HepG2 (cell line): Measurements from ENCODE around the gene RPH3AL. TPM values are rescaled to one million over a fixed set of nuclear protein-coding genes. Genes with fewer than 3 reads are reported as not detected.

Source experiments
- ATRX ChIP-seq: sonication (generic); formaldehyde crosslinking; IDR thresholded peaks from 2 replicates; pipeline ENCODE4 v1.4.0; 2020; ENCODE audit warnings: missing genetic modification reagents, borderline replicate concordance
- DRAP1 ChIP-seq: IDR thresholded peaks from 2 replicates; pipeline ENCODE4 v1.6.1; 2016; ENCODE audit warnings: missing genetic modification reagents, missing compliant biosample characterization
- ELF1 ChIP-seq: sonication (generic); formaldehyde crosslinking; IDR thresholded peaks from 2 replicates; pipeline ENCODE4 v1.4.0; 2020; ENCODE audit warnings: missing genetic modification reagents
- EZH2 ChIP-seq: conservative IDR thresholded peaks from 2 replicates; pipeline ENCODE4 v1.6.1; 2012; ENCODE audit warnings: mild to moderate bottlenecking, low read depth, low read length, moderate library complexity
- FIP1L1 ChIP-seq: fragments of 200-400 bp; formaldehyde crosslinking; IDR thresholded peaks from 2 replicates; pipeline ENCODE4 v1.6.1; 2018; ENCODE audit warnings: low read depth, mild to moderate bottlenecking, low read length, moderate library complexity, borderline replicate concordance; ENCODE audit not compliant: insufficient read depth
- FOXM1 ChIP-seq: sonication (generic); formaldehyde crosslinking; IDR thresholded peaks from 2 replicates; pipeline ENCODE4 v1.5.0; 2020; ENCODE audit warnings: missing genetic modification reagents
- RORA ChIP-seq: sonication (generic); formaldehyde crosslinking; IDR thresholded peaks from 2 replicates; pipeline ENCODE4 v1.5.0; 2020; ENCODE audit warnings: mild to moderate bottlenecking, missing genetic modification reagents, moderate library complexity
- SETDB1 ChIP-seq: sonication (generic); formaldehyde crosslinking; IDR thresholded peaks from 2 replicates; pipeline ENCODE4 v1.5.1; 2020; ENCODE audit warnings: missing genetic modification reagents, mild to moderate bottlenecking, borderline replicate concordance
- SP2 ChIP-seq: sonication (generic); formaldehyde crosslinking; IDR thresholded peaks from 2 replicates; pipeline ENCODE4 v1.5.1; 2020; ENCODE audit warnings: mild to moderate bottlenecking, missing genetic modification reagents
- SSRP1 ChIP-seq: IDR thresholded peaks from 2 replicates; pipeline ENCODE4 v1.6.1; 2016; ENCODE audit warnings: control low read depth
- YEATS4 ChIP-seq: sonication (generic); formaldehyde crosslinking; IDR thresholded peaks from 2 replicates; pipeline ENCODE4 v1.4.0; 2020; ENCODE audit warnings: missing genetic modification reagents, borderline replicate concordance
- ZFY ChIP-seq: sonication (generic); formaldehyde crosslinking; IDR thresholded peaks from 2 replicates; pipeline ENCODE4 v1.4.0; 2020; ENCODE audit warnings: missing genetic modification reagents
- ZNF180 ChIP-seq: sonication (generic); formaldehyde crosslinking; IDR thresholded peaks from 2 replicates; pipeline ENCODE4 v1.4.0; 2020; ENCODE audit warnings: low read depth, missing genetic modification reagents, borderline replicate concordance
- ZNF589 ChIP-seq: sonication (generic); formaldehyde crosslinking; conservative IDR thresholded peaks from 2 replicates; pipeline ENCODE4 v1.8.0; 2022; ENCODE audit warnings: mild to moderate bottlenecking, moderate library complexity, missing genetic modification reagents
- ZNF616 ChIP-seq: sonication (generic); formaldehyde crosslinking; IDR thresholded peaks from 2 replicates; pipeline ENCODE4 v1.5.0; 2020; ENCODE audit warnings: low read depth, mild to moderate bottlenecking, missing genetic modification reagents
- ZNF766 ChIP-seq: sonication (generic); formaldehyde crosslinking; IDR thresholded peaks from 2 replicates; pipeline ENCODE4 v1.5.0; 2020; ENCODE audit warnings: missing genetic modification reagents, borderline replicate concordance
- polyA plus RNA-seq, 8 experiments: library from polyadenylated mRNA; depleted of rRNA in 3 of 8; stranded (reverse) in 7 of 8; unstranded in 1 of 8; fragments of >200 nt; fragmentation: Illumina TruSeq in 4 of 8; extraction: Trizol in 4 of 8; gene quantifications; 2 replicates each; pipeline versions ENCODE4 v1.2.1 to v1.2.3, GENCODE V29; 2011 to 2016; ENCODE audit warnings: low read depth in 4 of 8, missing spikeins in 1 of 8, mixed read lengths in 1 of 8; ENCODE audit not compliant: insufficient read depth in 1 of 8
- total RNA-seq, 5 experiments: library from RNA; depleted of rRNA; stranded (reverse); fragments of >200 nt; fragmentation: Illumina TruSeq; extraction: Trizol; gene quantifications; 2 replicates each; pipeline ENCODE4 v1.2.3, GENCODE V29; 2016; ENCODE audit warnings: low read depth in 1 of 5
- TF ChIP-seq, protein P1 (sequence below), 2 experiments: IDR thresholded peaks; 2 replicates each; pipeline ENCODE4 v1.6.1; 2011 to 2012; ENCODE audit warnings: low read length in 2 of 2, borderline replicate concordance in 1 of 2, low read depth in 1 of 2, mild to moderate bottlenecking in 1 of 2, moderate library complexity in 1 of 2
- TF ChIP-seq, protein P2 (sequence below): sonication (generic); formaldehyde crosslinking; IDR thresholded peaks from 2 replicates; pipeline ENCODE4 v1.8.0; 2022; ENCODE audit warnings: low read depth, missing genetic modification reagents
- TF ChIP-seq, protein P3 (sequence below), 2 experiments: fragments of 450-650 bp in 1 of 2; sonication (generic) in 1 of 2; formaldehyde crosslinking; IDR thresholded peaks; 2 replicates each; pipeline versions ENCODE4 v1.5.0 to v1.8.0; 2020 to 2022; ENCODE audit warnings: mild to moderate bottlenecking in 1 of 2, missing genetic modification reagents in 1 of 2

RPH3AL gene
- total and polyA plus RNA-seq, 2 of the 13 experiments (the other 11 are each of a cell fraction or from before 2014, with no cell fraction given) = 7.8 to 16.4 TPM

DNA sequence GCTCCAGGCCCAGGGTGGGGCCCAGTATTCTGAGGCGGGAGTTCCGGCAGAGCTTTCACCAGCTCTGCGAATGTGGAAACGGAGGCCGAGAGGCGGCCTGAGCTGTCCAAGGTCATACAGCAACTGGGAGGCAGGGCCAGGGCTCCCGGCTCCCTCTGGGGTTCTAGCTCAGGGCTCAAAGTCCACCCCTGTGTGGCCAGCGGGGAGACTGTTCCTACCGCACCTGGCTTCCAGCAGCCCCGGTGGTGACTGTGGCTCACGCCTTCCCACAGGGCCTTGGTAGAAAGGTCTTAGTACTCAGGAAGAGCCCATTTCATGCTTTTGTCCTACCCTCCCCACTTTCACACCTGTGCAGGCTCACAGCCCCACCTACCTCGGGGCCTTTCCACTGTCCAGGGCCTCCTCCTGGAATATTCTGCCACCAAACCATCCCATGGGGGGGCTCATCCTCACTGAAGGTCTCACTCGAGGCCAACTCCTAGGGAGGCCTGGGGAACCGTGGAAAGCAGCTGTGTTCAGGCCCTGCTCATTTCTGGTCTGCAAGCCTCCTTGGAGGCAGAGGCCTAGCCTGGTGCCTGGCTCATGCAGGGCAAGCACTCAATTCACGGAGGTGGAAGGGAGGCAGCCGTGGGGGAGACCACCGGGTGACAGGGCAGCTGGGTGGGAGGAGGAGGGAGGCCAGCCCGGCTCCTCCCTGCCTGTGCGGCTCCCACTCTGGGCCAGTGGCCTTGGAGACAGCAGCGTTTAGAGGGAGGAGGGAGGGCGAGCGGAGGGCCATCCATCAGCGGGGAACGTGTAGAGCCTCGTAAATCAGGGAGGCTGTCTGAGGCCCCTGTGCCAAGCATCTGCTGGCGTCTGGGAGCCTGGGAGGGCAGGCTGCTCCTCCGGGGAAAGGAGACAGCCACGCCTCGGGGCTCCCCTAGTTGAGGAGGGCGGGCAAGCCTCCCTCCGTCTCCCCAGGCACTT lies 158.5 kb downstream of the RPH3AL start (continued):
- TF ChIP-seq, protein P1, sequence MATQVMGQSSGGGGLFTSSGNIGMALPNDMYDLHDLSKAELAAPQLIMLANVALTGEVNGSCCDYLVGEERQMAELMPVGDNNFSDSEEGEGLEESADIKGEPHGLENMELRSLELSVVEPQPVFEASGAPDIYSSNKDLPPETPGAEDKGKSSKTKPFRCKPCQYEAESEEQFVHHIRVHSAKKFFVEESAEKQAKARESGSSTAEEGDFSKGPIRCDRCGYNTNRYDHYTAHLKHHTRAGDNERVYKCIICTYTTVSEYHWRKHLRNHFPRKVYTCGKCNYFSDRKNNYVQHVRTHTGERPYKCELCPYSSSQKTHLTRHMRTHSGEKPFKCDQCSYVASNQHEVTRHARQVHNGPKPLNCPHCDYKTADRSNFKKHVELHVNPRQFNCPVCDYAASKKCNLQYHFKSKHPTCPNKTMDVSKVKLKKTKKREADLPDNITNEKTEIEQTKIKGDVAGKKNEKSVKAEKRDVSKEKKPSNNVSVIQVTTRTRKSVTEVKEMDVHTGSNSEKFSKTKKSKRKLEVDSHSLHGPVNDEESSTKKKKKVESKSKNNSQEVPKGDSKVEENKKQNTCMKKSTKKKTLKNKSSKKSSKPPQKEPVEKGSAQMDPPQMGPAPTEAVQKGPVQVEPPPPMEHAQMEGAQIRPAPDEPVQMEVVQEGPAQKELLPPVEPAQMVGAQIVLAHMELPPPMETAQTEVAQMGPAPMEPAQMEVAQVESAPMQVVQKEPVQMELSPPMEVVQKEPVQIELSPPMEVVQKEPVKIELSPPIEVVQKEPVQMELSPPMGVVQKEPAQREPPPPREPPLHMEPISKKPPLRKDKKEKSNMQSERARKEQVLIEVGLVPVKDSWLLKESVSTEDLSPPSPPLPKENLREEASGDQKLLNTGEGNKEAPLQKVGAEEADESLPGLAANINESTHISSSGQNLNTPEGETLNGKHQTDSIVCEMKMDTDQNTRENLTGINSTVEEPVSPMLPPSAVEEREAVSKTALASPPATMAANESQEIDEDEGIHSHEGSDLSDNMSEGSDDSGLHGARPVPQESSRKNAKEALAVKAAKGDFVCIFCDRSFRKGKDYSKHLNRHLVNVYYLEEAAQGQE (IDR thresholded peaks at IDR 0.05; ENCODE audit: borderline replicate concordance in 1 of 2, low read depth in 1 of 2, low read length in 2 of 2) = peak; percentile 4 to 66; a peak in 2 of 4 replicates
- TF ChIP-seq ATRX (CRISPR knock-in tag) = no peak
- TF ChIP-seq DRAP1 = no peak
- TF ChIP-seq, protein P2, sequence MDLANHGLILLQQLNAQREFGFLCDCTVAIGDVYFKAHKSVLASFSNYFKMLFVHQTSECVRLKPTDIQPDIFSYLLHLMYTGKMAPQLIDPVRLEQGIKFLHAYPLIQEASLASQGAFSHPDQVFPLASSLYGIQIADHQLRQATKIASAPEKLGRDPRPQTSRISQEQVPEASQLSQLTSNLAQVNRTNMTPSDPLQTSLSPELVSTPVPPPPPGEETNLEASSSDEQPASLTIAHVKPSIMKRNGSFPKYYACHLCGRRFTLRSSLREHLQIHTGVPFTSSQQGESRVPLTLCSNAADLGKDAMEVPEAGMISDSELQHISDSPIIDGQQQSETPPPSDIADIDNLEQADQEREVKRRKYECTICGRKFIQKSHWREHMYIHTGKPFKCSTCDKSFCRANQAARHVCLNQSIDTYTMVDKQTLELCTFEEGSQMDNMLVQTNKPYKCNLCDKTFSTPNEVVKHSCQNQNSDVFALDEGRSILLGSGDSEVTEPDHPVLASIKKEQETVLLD (CRISPR knock-in tag) = no peak
- TF ChIP-seq FIP1L1 = no peak
- TF ChIP-seq FOXM1 (CRISPR knock-in tag) = no peak
- TF ChIP-seq ZNF180 (CRISPR knock-in tag) = no peak
- TF ChIP-seq ZFY (CRISPR knock-in tag) = peak; percentile 43
- 0 out of 2 replicates have a peak, but pooled peaks have one; percentile 54 for TF ChIP-seq SETDB1
- no peak for TF ChIP-seq SSRP1 (CRISPR knock-in tag)
- no peak for TF ChIP-seq ZNF766 (CRISPR knock-in tag)
- TF ChIP-seq, protein P3, sequence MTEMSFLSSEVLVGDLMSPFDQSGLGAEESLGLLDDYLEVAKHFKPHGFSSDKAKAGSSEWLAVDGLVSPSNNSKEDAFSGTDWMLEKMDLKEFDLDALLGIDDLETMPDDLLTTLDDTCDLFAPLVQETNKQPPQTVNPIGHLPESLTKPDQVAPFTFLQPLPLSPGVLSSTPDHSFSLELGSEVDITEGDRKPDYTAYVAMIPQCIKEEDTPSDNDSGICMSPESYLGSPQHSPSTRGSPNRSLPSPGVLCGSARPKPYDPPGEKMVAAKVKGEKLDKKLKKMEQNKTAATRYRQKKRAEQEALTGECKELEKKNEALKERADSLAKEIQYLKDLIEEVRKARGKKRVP (CRISPR knock-in tag; IDR thresholded peaks at IDR 0.05) = no peak
- TF ChIP-seq YEATS4 = no peak
- TF ChIP-seq SP2 (CRISPR knock-in tag) = no peak; the same call in 1 of the 2 replicates
- TF ChIP-seq ZNF616 (CRISPR knock-in tag) = no peak
- no peak for TF ChIP-seq ZNF589 (CRISPR knock-in tag)
- TF ChIP-seq EZH2 = no peak
- TF ChIP-seq RORA (CRISPR knock-in tag) = no peak
- TF ChIP-seq ELF1 (CRISPR knock-in tag) = 0 out of 2 replicates have a peak, but pooled peaks have one; percentile 3
